ENCODE results near the gene A2ML1.
"Not testable (repeated sequence)": the region's sequence is repeated elsewhere in the genome, so short reads cannot be mapped to it uniquely, and the experiment has no call there.

The A2ML1 gene

DNA sequence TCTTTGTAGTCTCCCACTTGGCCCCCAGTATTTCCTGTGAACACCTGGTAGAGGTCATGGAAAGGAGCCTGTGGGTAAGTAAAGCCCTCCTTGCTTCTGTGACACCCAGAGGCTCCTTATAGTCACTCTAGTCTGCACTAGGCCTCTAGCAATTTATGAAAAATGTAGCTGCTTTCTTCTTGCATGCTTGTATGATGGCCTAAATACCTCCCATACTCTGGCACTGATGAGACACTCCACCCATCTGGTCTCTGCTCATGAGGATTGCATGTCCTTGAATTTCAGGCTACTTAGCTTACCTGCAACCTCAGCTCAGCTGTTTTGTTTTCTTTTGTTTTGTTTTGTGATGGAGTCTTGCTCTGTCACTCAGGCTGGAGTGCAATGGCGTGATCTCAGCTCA lies 4.6 kb upstream of the A2ML1 start:
- no peak for DNase-seq (ENCODE audit: low spot score)

DNA sequence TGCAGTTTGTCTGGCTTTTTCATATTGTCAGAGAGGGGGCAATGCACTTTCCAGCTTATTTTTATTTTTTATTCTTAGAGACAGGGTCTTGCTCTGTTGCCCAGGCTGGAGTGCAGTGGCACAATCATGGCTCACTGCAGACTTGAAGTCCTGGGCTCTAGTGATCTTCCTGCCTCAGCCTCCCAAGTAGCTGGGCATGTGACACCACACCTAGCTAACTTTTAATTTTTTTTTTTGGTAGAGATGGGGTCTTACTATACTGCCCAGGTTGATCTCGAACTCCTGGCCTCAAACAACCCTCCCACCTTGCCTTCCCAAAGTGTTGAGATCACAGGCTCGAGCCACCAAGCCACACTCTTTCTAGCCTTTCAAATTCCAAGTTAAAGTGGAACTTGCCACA lies 3.9 kb upstream of the A2ML1 start:
- DNase-seq (ENCODE audit: low spot score), result no peak

DNA sequence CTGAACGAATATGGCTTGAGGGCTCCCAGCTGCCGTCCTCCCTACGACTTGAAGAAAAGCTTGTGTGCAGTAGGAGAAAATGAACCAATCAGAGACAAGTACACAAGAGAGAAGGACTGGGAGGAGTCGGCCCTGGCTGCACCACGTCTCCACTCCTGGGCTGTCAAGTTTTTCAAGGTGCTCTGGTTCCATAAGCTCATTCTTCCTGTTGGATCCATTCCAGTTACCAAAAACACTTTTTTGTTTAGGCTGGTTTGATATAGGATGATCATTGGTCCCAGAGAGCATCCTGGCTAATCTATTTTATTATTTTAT lies 2.8 kb upstream of the A2ML1 start:
- no peak for DNase-seq (ENCODE audit: low spot score)

DNA sequence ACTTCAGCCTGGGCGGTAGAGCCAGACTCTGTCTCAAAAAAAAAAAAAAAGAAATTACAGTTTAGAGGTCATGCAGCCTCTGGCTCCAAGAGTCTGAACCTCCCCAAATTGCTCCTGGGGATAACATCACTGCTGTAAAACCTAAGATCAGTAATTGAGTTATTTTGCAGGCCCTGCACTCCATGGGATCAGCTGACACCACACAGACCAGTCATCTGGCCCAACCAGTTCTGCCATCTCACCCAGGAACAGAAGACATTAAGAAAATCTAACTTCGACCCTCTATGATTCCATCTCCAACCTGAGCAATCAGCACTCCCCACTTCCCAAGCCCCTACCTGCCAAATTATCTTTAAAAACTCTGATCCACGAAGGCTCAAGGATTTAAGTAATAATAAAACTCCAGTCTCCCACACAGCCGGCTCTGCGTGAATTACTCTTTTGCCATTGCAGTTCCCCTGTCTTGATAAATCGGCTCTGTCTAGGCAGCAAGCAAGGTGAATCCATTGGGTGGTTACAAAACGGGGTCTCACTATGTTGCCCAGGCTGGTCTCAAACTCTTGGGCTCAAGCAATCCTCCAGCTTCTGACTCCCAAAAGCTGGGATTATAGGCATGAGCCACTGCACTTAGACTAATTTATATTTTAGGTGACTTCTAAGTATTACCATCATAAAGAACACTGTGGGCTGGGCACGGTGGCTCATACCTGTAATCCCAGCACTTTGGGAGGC lies 1.6 kb upstream of the A2ML1 start:
- DNase-seq (ENCODE audit: low spot score), result not testable (repeated sequence)

DNA sequence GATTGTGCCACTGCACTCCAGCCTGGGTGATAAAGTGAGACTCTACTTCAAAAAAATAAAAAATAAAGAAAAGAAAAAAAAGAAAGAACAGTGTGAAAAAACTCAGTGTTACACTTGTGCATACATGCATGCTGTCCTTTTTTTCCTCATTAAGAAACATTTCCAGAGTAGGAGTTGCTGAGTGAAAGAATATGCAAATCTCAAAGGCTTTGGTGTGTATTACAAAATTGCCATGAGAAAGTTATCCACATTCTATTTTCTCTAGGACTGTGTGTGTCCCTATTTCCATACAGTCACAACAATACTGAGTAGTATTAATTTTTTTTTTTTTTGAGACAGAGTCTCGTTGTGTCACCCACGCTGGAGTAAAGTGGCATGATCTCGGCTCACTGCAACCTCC lies 830 bp upstream of the A2ML1 start:
- no peak for DNase-seq (ENCODE audit: low spot score)

DNA sequence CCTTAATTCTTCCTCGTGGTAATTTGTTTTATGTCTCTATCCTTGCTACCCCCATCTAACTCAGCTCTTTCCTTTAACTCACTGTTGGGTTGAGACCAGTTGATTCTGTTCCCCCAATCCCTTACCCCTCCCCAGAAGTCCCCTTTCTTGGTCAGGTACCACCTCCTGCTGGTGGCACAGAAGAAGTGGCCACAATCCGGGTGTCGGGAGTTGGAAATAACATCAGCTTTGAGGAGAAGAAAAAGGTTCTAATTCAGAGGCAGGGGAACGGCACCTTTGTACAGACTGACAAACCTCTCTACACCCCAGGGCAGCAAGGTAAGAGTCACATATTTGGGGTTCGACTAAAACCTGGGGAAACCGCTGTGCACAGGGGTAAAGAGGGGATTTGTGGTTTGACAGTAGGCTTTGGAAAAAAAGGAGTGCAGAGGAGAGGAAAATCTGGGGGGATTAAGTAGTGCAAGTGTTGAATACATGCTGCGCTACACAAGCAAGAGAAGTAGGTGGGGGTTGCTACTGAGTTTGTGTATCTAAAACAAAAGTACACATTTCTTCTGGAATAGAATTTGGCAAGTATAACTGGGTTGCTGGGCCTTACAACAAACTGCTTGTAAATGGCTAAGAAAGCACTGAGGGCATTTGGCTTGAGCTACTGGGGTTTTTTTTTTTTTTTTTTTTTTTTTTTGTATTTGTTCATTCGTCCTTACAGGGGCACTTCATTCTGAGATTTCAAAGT lies 1.3 kb downstream of the A2ML1 start:
- DNase-seq (ENCODE audit: low spot score), result no peak

GRCh38 chr12:8827551-8828256 lies 5.3 kb downstream of the A2ML1 start:
- DNase-seq (ENCODE audit: low spot score), result no peak

GRCh38 chr12:8828257-8829124 lies 6.1 kb downstream of the A2ML1 start:
- DNase-seq (ENCODE audit: low spot score), result no peak

DNA sequence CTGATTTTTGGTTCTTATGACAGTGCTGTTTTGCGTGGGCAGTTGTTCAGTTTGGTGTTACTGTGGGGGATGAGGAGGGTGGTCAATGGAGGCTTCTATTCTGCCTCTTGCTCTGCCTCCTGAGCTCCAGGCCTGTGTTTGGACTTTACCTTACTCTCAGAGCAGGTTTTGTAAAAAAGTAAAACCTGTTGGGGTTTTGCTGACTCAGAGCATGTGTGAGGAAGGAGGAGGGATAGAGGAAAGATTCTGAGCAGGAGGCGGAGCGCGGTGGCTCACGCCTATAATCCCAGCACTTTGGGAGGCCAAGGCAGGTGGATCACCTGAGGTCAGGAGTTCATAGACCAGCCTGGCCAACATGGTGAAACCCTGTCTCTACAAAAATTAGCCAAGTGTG lies 6.7 kb downstream of the A2ML1 start:
- no peak for DNase-seq (ENCODE audit: low spot score)

GRCh38 chr12:8829621-8830020 lies 7.2 kb downstream of the A2ML1 start:
- DNase-seq (ENCODE audit: low spot score), result peak; percentile 36

- DNase-seq (ENCODE audit: low spot score), result no peak
Observed at GRCh38 chr12:8831116-8831515, 8.7 kb downstream of the A2ML1 start.

- DNase-seq (ENCODE audit: low spot score), result no peak
Observed at GRCh38 chr12:8832500-8832899, 10.1 kb downstream of the A2ML1 start.

DNA sequence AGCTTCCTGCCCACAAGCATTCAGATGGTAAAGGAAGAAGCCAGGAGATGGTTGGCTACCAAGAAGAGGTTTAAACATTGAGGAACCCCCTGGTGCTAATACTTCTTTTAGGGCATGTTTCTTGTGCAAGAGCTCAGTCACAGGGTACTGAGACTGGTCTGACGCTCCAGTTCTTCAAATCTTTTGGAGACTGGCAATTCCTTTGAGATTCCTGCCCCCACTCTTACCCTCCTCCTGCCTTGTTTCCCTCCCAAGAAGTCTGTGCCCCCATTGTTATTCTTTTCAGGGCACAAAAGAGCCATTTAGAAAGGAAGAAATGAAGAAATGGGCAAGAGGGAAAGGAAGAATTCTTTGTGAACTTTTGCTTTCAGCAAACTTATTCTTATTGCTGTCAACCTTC lies 11.8 kb downstream of the A2ML1 start:
- DNase-seq (ENCODE audit: low spot score), result no peak

DNA sequence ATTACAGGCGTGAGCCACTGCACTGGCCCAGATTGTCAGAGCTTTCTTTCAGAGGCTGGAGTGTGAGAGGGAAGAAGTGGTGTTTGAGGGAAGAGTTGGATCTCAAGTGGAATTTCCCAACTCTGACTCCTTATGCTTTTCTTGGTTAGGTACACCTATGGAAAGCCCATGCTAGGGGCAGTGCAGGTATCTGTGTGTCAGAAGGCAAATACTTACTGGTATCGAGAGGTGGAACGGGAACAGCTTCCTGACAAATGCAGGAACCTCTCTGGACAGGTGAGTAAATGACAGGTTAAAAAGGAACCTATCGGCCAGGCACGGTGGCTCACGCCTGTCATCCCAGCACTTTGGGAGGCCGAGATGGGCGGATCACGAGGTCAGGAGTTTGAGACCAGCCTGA lies 14.9 kb downstream of the A2ML1 start:
- no peak for DNase-seq (ENCODE audit: low spot score)

DNA sequence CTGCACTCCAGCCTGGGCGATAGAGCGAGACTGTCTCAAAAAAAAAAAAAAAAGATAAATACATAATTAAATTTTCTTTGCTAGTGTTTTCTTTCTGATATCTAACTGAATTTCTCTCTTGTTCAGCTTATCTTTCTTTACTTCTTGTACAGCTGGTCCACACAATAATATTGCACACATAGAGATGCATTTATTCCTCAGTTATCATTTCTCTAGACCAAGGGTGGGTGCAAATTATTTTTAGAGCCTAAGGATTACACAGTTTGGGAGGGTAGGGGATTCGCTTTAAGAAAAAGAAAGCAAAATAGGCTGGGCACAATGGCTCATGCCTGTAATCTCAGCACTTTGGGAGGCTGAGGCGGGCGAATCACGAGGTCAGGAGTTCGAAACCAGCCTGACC lies 17.9 kb downstream of the A2ML1 start:
- DNase-seq (ENCODE audit: low spot score), result no peak

- no peak for DNase-seq (ENCODE audit: low spot score)
Observed at GRCh38 chr12:8840938-8841633, 18.7 kb downstream of the A2ML1 start.

DNA sequence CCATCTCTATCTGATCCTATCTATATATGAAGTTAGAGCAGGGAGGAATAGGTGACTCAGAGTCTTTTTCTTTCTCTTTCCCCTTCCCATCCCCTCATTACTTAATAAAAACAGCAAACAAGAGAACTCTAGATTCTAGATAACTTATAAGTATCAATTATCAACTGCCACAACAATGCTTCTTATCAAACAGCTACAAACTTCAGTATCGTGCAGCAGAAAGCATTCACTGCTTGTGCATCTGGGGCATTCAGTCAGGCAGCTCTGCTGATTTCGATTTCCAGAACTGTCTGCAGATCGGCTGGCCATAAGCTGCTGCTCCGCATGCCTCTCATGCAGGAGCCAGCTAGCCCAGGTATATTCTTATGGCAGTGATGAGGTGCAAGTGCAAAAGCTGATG lies 19.4 kb downstream of the A2ML1 start:
- no peak for DNase-seq (ENCODE audit: low spot score)

DNA sequence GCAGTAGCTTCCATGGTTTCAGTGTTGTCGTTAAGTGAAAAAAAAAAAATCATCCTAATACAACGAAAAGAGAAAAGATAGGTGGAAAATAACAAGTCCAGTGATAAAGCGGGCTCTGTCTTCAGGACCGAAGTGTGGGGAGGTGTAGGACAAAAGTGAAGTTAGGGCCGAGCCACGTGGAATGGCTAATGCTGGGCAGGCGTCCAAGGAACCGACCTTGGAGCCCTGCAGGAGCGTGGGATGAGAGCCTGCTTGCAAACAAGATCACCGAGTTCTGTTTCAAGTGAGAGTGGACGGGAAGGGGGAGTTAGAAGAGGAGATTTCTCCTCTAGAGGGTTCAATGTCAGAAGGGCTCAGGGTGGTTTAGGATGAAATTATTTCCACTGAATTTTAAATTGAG lies 22.2 kb downstream of the A2ML1 start:
- no peak for DNase-seq (ENCODE audit: low spot score)

- DNase-seq (ENCODE audit: low spot score), result no peak
Observed at GRCh38 chr12:8846305-8846704, 23.9 kb downstream of the A2ML1 start.

- DNase-seq (ENCODE audit: low spot score), result no peak
Observed at GRCh38 chr12:8847435-8847834, 25.0 kb downstream of the A2ML1 start.

DNA sequence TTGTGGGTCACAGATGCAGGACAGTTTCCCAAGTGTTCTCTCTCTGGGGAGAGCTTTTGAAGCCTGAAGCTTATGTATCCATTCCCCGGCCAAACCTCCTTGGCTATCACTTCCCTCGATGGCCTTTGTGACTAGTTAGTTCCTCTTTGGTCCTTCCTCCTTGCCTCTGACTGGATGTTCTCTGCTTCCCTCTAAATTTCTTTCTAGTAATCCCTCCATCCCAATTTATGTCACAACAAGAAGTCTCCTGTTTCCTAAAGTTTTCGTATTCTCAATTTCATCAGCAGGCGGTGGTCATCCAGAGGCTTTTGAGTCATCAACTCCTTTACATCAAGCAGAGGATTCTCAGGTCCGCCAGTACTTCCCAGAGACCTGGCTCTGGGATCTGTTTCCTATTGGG lies 27.5 kb downstream of the A2ML1 start:
- no peak for DNase-seq (ENCODE audit: low spot score)

DNA sequence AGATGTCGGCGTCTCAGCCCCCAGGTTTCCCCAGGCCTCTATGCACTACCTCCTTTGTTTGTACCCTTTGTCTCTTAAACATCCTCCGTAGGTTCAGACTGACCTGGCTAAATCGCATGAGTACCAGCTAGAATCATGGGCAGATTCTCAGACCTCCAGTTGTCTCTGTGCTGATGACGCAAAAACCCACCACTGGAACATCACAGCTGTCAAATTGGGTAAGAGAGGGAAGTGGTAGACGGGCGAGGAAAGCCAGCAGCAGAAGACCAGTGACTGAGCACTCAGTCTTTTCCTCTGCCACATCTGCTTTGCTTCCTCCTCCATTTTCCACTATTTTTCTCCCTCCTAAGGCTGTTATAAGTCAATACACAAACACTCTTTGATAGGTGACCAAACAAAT lies 29.7 kb downstream of the A2ML1 start:
- no peak for DNase-seq (ENCODE audit: low spot score)
